Measurements from ENCODE around the gene CYFIP2.

GRCh38 chr5:157280927-157281326, 15.0 kb downstream of the CYFIP2 start:
- TF ChIP-seq SAP30 (IDR thresholded peaks at IDR 0.05; ENCODE audit: insufficient read depth, insufficient replicate concordance, low read length), result no peak
- no peak for TF ChIP-seq SRF (IDR thresholded peaks at IDR 0.05; ENCODE audit: low read depth, low read length)
- TF ChIP-seq GABPA (IDR thresholded peaks at IDR 0.05; ENCODE audit: borderline replicate concordance, insufficient read depth, low read length), result no peak
- TF ChIP-seq CTCF (IDR thresholded peaks at IDR 0.05; ENCODE audit: control extremely low read depth in 1 of 3, insufficient read depth in 1 of 3, low read depth in 1 of 3, low read length in 3 of 3), result no peak
- no peak for TF ChIP-seq POLR2A (IDR thresholded peaks at IDR 0.05; ENCODE audit: control extremely low read depth in 1 of 2, low read depth in 2 of 2, low read length in 2 of 2)
- no peak for TF ChIP-seq MAX (IDR thresholded peaks at IDR 0.05)
- no peak for TF ChIP-seq KDM5A (IDR thresholded peaks at IDR 0.05; ENCODE audit: low read length)
- TF ChIP-seq RFX5 (IDR thresholded peaks at IDR 0.05; ENCODE audit: borderline replicate concordance, low read depth, low read length), result no peak
- no peak for TF ChIP-seq CEBPB (IDR thresholded peaks at IDR 0.05; ENCODE audit: low read depth, low read length)
- TF ChIP-seq HDAC6 (IDR thresholded peaks at IDR 0.05; ENCODE audit: low read depth, low read length), result no peak
- TF ChIP-seq RAD21 (IDR thresholded peaks at IDR 0.05 in 1 of 2, conservative IDR thresholded peaks at IDR 0.05 in 1 of 2; ENCODE audit: low read depth in 2 of 2, low read length in 2 of 2), result no peak
- TF ChIP-seq, protein P1, sequence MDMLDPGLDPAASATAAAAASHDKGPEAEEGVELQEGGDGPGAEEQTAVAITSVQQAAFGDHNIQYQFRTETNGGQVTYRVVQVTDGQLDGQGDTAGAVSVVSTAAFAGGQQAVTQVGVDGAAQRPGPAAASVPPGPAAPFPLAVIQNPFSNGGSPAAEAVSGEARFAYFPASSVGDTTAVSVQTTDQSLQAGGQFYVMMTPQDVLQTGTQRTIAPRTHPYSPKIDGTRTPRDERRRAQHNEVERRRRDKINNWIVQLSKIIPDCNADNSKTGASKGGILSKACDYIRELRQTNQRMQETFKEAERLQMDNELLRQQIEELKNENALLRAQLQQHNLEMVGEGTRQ (IDR thresholded peaks at IDR 0.05; ENCODE audit: low read length), result no peak
- TF ChIP-seq CBX5 (IDR thresholded peaks at IDR 0.05; ENCODE audit: low read depth, low read length), result no peak
- no peak for TF ChIP-seq TAF1 (IDR thresholded peaks at IDR 0.05; ENCODE audit: low read depth, low read length)

All from H1 (cell line).